ENCODE data around the gene MCU.

GRCh38 chr10:72742797-72743196, 50.9 kb downstream of the MCU start:
- TF ChIP-seq CTCF (IDR thresholded peaks at IDR 0.05) (no peak), POLR2A (IDR thresholded peaks at IDR 0.05) (no peak)

Measured in stomach (tissue), 4 donors.